ENCODE measurements around the gene MINDY1. TPM values are rescaled to one million over a fixed set of nuclear protein-coding genes. Genes with fewer than 3 reads are reported as not detected.

MINDY1 gene
- total RNA-seq, 2 donors from 2014 or later: 16.9 to 28.3 TPM

GRCh38 chr1:151043163-151043562, 36.5 kb upstream of the MINDY1 start:
- Histone ChIP-seq H3K36me3 (no peaks in the 10 kb centered on the region), H3K4me1 (ENCODE audit: control insufficient read depth in 1 of 2, low read depth in 2 of 2) (peaks cover 5 to 6% of the 10 kb centered on the region in 2 donors), H3K4me3 (no peak overlapping the region), H3K27me3 (replicated peaks; ENCODE audit: insufficient read depth) (no peaks in the 10 kb centered on the region), H3K9me3 (no peaks in the 10 kb centered on the region), H3K27ac (no peak overlapping the region)
- no peak for ATAC-seq (ENCODE audit: insufficient number of reproducible peaks, low FRiP score, low read depth)
- no peak for DNase-seq (ENCODE audit: low spot score)
- TF ChIP-seq CTCF (IDR thresholded peaks at IDR 0.05): no peak

- ATAC-seq (ENCODE audit: insufficient number of reproducible peaks, low FRiP score, low read depth) (no peak), DNase-seq (ENCODE audit: low spot score) (no peak)
- no peak overlapping the region for H3K27ac ChIP-seq
- no peaks in the 10 kb centered on the region for H3K9me3 ChIP-seq
- H3K4me1 ChIP-seq (ENCODE audit: control insufficient read depth in 1 of 2, low read depth in 2 of 2): no peaks in the 10 kb centered on the region
- H3K36me3 ChIP-seq: no peaks in the 10 kb centered on the region
- H3K27me3 ChIP-seq (replicated peaks; ENCODE audit: insufficient read depth): no peaks in the 10 kb centered on the region
- H3K4me3 ChIP-seq: no peak overlapping the region
- TF ChIP-seq CTCF (IDR thresholded peaks at IDR 0.05): no peak
These were observed 32.8 kb upstream of the MINDY1 start for GRCh38 chr1:151039521-151039920.

DNA sequence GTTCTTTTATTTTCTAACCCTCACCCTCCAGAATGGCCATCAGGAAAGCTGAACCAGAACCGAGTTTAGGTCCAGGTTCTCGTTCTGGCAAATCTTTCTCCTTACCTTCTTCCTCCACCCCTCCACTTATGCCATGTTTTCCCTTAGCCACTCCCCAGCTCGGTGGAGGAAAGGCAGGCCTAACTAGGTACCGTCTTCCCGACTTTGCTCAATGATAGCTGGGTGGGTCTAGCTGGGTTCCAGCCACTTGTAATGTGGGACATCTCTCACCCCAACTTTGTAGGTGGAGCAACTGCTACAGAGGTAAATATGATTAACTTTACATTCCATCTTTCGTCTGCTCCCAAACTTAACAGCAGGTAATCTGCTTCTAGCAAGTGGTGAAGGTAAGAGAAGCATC, 30.3 kb upstream of the MINDY1 start:
- ATAC-seq (ENCODE audit: insufficient number of reproducible peaks, low FRiP score, low read depth) (no peak), DNase-seq (ENCODE audit: low spot score) (no peak)
- H3K9me3 ChIP-seq: no peaks in the 10 kb centered on the region
- TF ChIP-seq CTCF (IDR thresholded peaks at IDR 0.05): no peak
- no peaks in the 10 kb centered on the region for H3K4me1 ChIP-seq (ENCODE audit: control insufficient read depth in 1 of 2, low read depth in 2 of 2)
- H3K27me3 ChIP-seq (replicated peaks; ENCODE audit: insufficient read depth): no peaks in the 10 kb centered on the region
- no peak overlapping the region for H3K27ac ChIP-seq
- H3K36me3 ChIP-seq: peaks cover 13% of the 10 kb centered on the region
- H3K4me3 ChIP-seq: no peak overlapping the region

DNA sequence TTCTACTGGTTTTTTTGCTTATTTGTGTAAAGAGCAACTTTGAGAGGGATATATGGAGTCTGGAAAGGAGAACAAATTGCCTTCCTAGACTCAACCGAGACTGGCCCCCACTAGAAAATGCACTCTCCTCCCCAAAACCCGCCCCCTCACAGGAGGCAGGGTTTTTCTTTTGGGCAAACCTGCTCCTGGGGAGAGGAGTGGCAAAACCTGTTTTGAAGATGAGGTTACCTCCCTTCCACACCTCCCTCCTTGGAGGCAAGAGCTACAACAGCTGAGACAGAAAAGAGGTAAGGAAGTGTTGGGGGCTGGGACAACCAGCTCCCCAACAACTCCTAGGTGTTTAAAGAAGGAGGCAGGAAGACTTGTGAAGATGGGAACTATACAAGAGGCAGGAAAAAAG, 29.7 kb upstream of the MINDY1 start, which contains the start of gene BNIPL:
BNIPL (plus strand) TSS at position 231 of the 400 bp plus-strand sequence; CDS start at position 371, 140 bp downstream.
- Histone ChIP-seq H3K27ac (no peak within 1 kb of the TSS), H3K4me3 (no peak within 1 kb of the TSS)
- TF ChIP-seq CTCF (IDR thresholded peaks at IDR 0.05): no peak

DNA sequence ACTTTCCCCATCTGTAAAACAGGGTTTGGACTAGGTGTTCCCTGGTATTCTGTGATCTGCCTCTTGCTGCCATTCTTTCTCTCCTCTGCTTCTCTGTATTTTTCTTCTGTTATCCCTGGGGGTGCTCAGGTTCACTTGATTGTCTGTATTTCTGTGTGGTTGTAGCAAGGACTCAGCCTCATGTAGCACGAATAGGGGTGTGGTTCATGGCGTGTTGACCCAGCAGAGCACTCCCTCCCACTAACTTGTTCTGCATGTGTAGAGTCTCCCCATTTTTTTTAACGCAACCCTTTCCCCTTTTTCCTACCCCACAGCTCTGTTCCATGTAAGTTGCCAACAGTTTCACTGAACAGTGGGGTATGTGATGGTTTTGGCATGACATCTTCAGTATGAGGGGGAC, 28.5 kb upstream of the MINDY1 start:
- no peaks in the 10 kb centered on the region for H3K27me3 ChIP-seq (replicated peaks; ENCODE audit: insufficient read depth)
- no peaks in the 10 kb centered on the region for H3K9me3 ChIP-seq
- no peak for TF ChIP-seq CTCF (IDR thresholded peaks at IDR 0.05)
- H3K27ac ChIP-seq: no peak overlapping the region
- H3K4me3 ChIP-seq: no peak overlapping the region
- no peak for ATAC-seq (ENCODE audit: insufficient number of reproducible peaks, low FRiP score, low read depth)
- DNase-seq (ENCODE audit: low spot score): no peak
- no peaks in the 10 kb centered on the region for H3K4me1 ChIP-seq (ENCODE audit: control insufficient read depth in 1 of 2, low read depth in 2 of 2)
- peaks cover 29% of the 10 kb centered on the region for H3K36me3 ChIP-seq

More for the DNA sequence above, 29.7 kb upstream of the MINDY1 start, which contains the start of gene BNIPL:
- H3K36me3 ChIP-seq: peaks cover 18% of the 10 kb centered on the region
- no peaks in the 10 kb centered on the region for H3K9me3 ChIP-seq
- H3K27me3 ChIP-seq (replicated peaks; ENCODE audit: insufficient read depth): no peaks in the 10 kb centered on the region
- no peak for DNase-seq (ENCODE audit: low spot score)
- H3K4me1 ChIP-seq (ENCODE audit: control insufficient read depth in 1 of 2, low read depth in 2 of 2): no peaks in the 10 kb centered on the region
- no peak for ATAC-seq (ENCODE audit: insufficient number of reproducible peaks, low FRiP score, low read depth)

Measured in thoracic aorta (tissue), 2 donors.